ENCODE results near the gene GPR34.
"Not testable (repeated sequence)": the region's sequence is repeated elsewhere in the genome, so short reads cannot be mapped to it uniquely, and the experiment has no call there.

GPR34 gene

GRCh38 chrX:41665686-41666085, 23.1 kb upstream of the GPR34 start:
- TF ChIP-seq, protein P1, sequence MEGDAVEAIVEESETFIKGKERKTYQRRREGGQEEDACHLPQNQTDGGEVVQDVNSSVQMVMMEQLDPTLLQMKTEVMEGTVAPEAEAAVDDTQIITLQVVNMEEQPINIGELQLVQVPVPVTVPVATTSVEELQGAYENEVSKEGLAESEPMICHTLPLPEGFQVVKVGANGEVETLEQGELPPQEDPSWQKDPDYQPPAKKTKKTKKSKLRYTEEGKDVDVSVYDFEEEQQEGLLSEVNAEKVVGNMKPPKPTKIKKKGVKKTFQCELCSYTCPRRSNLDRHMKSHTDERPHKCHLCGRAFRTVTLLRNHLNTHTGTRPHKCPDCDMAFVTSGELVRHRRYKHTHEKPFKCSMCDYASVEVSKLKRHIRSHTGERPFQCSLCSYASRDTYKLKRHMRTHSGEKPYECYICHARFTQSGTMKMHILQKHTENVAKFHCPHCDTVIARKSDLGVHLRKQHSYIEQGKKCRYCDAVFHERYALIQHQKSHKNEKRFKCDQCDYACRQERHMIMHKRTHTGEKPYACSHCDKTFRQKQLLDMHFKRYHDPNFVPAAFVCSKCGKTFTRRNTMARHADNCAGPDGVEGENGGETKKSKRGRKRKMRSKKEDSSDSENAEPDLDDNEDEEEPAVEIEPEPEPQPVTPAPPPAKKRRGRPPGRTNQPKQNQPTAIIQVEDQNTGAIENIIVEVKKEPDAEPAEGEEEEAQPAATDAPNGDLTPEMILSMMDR (IDR thresholded peaks at IDR 0.05; ENCODE audit: extremely low read depth, missing control alignments): no peak

GRCh38 chrX:41666251-41666650, 22.5 kb upstream of the GPR34 start:
- no peak for DNase-seq (ENCODE audit: low spot score)
- TF ChIP-seq, protein P1 (IDR thresholded peaks at IDR 0.05; ENCODE audit: extremely low read depth, missing control alignments): no peak

More at GRCh38 chrX:41665686-41666085, 23.1 kb upstream of the GPR34 start:
- no peak for DNase-seq (ENCODE audit: low spot score)

DNA sequence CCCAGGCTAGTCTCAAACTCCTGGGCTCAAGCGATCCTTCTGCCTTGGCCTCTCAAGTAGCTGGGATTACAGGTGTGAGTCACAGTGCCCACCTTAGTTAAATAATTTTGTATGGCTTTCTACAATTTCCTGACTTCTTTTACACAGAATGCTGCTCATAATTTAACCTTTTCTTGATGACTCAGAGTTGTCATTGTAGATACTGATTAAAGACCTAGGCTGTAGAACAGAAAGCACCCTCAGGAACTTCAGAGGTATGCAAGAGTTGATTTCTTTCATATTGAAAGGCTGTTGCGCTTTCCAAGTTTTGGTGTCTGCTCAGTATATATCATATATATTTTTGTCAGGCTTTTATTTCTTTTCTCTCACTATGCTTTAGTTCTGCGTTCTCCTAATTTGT, 21.1 kb upstream of the GPR34 start:
- no peak for DNase-seq (ENCODE audit: low spot score)
- TF ChIP-seq, protein P1 (IDR thresholded peaks at IDR 0.05; ENCODE audit: extremely low read depth, missing control alignments): no peak

- TF ChIP-seq, protein P1 (IDR thresholded peaks at IDR 0.05; ENCODE audit: extremely low read depth, missing control alignments): no peak
- no peak for DNase-seq (ENCODE audit: low spot score)
Observed at GRCh38 chrX:41670112-41670511, 18.7 kb upstream of the GPR34 start.

- TF ChIP-seq, protein P1 (IDR thresholded peaks at IDR 0.05; ENCODE audit: extremely low read depth, missing control alignments): no peak
- no peak for DNase-seq (ENCODE audit: low spot score)
Observed at GRCh38 chrX:41671082-41671481, 17.7 kb upstream of the GPR34 start.

- DNase-seq (ENCODE audit: low spot score): no peak
- TF ChIP-seq, protein P1 (IDR thresholded peaks at IDR 0.05; ENCODE audit: extremely low read depth, missing control alignments): no peak
Observed at GRCh38 chrX:41672643-41673042, 16.1 kb upstream of the GPR34 start.

DNA sequence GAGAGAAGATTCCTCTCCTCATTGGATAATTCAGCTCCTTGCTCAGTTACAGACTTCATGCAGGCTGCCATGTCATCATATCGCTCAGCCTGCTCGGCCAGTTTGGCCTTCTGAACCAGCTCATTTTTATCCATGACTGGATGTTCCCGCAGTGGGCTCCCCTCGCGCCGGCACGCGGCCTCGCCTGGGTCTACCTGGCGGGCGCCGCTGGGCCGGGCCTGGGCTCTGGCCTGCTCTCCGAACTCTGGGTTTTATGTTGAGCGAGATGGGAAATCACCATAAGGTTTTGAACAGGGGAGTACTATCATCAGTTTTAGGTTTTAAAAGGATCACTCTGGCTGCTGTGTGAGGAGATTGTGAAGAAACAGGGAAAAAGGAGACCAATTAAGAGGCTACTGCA, 12.4 kb upstream of the GPR34 start:
- DNase-seq (ENCODE audit: low spot score): not testable (repeated sequence)

DNA sequence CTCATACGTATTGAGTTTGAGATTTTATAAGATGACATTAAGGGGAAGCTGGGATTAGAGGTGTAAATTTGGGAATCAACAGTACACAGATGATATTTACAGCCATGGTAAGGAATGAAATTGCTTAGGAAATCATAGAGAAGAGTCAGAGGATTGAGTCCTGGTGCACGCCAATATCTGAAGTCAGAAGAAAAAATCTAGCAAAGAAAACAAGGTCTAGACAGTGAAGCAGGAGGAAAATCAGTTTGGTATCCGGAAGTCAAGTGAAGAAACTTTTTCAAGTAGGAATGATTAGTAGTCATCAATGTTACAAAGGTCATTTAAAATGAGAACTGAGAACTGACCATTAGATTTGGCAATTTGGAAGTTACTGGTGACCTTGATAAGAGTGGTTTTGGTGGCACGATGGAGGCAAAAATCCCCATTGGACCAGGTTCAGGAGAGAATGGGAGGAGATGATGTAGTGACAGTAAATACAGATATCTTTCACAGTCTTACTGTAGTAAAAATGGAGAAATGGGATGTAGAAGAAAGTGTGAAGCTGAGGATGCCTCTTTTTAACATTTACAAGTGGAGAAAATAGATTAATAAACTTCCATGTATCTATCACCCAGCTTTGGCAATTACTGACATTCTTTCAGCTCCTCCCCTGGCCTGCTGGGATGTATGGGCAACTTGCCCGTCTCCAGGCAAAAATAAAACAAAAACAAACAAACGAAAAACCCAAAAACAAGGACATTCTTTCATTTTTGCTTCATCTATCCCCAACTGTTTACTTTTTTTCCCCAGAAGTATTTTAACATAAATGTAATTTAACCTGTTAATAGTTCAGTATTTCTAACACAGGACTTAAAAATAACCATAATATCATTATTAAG, 11.4 kb upstream of the GPR34 start:
- TF ChIP-seq, protein P1 (IDR thresholded peaks at IDR 0.05; ENCODE audit: extremely low read depth, missing control alignments): no peak

More for the DNA sequence above, 11.4 kb upstream of the GPR34 start:
- no peak for DNase-seq (ENCODE audit: low spot score)
